Stimulated activated memory B cell treated with anti-CD40 and anti-IgM and Interleukin-4, amounts not matched to agents 10 μg/mL and 1 μg/mL and 100 μg/mL, for 72 hours (primary cell): ENCODE results near the gene SOX14.

Experiments
- ATAC-seq: fragments of 150-1000 bp; cut with Tn5 transposase; 2 replicates; pipeline ENCODE4 v1.10.0; 2021
- H3K27ac Mint-ChIP-seq: one replicate; pipeline ENCODE4 v1.8.0; 2022; ENCODE audit warnings: mild to moderate bottlenecking, mixed read lengths
- H3K27me3 Mint-ChIP-seq: one replicate; pipeline ENCODE4 v1.8.0; 2022; ENCODE audit warnings: mixed read lengths
- H3K36me3 Mint-ChIP-seq: one replicate; pipeline ENCODE4 v1.8.0; 2022; ENCODE audit warnings: mixed read lengths
- H3K4me1 Mint-ChIP-seq: one replicate; pipeline ENCODE4 v1.8.0; 2022; ENCODE audit warnings: mixed read lengths
- H3K4me3 Mint-ChIP-seq: one replicate; pipeline ENCODE4 v1.8.0; 2022; ENCODE audit warnings: mild to moderate bottlenecking, moderate library complexity, mixed read lengths
- H3K9me3 Mint-ChIP-seq: one replicate; pipeline ENCODE4 v1.8.0; 2022; ENCODE audit warnings: mixed read lengths

SOX14 gene

DNA sequence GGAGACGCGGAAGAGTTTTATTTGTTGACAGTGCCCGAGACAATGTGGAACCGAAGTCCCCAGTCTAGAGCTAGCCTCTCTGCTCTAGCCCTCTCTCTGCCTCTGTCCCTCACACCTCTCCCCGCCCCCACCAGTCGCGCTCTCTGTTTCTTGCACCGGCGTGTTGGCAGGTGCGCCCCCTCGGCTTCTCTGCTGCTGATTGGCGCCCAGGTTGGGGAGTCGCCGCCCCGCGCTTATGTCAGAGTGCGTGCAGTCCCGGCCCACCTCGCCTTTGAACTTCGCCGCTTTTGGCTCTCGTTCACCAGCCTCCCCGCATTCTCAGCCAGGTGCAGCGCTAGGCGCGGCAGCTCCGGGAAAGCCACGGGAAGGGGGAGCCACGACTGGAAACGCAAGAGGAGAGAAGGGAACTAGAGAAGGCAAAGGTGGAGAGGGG lies at the start of gene SOX14:
Gene SOX14, plus strand, starts transcription at position 315 of the 433 bp plus-strand sequence. CDS start 470 bp downstream, outside the sequence.
- peaks cover 88% of the 10 kb centered on the region for H3K27me3 Mint-ChIP-seq
- H3K4me3 Mint-ChIP-seq = no peak within 1 kb of the TSS
- no peaks in the 10 kb centered on the region for H3K4me1 Mint-ChIP-seq
- no peak within 1 kb of the TSS for H3K27ac Mint-ChIP-seq
- H3K36me3 Mint-ChIP-seq = peaks cover 6% of the 10 kb centered on the region
- no peaks in the 10 kb centered on the region for H3K9me3 Mint-ChIP-seq
- no peak for ATAC-seq

DNA sequence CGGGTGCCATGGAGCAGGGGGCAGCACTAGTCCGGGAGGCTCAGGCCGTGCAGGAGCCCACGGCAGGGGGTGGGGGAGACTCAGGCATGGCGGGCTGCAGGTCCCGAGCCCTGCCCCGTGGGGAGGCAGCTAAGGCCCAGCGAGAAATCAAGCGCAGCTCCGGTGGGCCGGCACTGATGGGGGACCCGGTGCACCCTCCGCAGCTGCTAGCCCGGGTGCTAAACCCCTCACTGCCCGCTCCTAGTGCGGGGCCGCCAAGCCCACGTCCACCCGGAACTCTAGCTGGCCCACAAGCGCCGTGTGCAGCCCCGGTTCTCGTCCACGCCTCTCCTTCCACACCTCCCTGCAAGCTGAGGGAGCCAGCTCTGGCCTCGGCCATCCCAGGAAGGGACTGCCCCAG lies 49.6 kb upstream of the SOX14 start:
- no peaks in the 10 kb centered on the region for H3K4me1 Mint-ChIP-seq
- H3K9me3 Mint-ChIP-seq = peaks cover 17% of the 10 kb centered on the region

DNA sequence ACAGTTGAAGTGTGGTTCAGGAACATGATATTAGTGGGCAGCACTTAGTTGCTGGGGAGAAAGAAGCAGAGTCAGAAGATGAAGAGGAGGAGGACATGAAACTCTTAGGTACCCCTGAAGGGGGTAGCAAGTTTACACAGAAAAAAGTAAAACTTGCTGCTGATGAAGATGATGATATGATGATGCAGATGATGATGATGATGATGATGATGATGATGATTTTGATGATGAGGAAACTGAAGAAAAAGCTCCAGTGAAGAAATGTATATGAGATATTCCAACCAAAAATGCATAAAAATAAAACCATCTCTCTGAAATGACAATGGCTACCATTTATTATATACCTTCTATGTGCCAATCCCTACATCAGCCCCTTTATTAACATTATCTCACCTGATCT lies 39.9 kb upstream of the SOX14 start:
- no peaks in the 10 kb centered on the region for H3K4me1 Mint-ChIP-seq
- H3K27me3 Mint-ChIP-seq = no peaks in the 10 kb centered on the region
- no peak for ATAC-seq
- peaks cover 8% of the 10 kb centered on the region for H3K9me3 Mint-ChIP-seq
- H3K27ac Mint-ChIP-seq = no peak overlapping the region
- H3K4me3 Mint-ChIP-seq = no peak overlapping the region
- H3K36me3 Mint-ChIP-seq = no peaks in the 10 kb centered on the region

More for the DNA sequence above, 49.6 kb upstream of the SOX14 start:
- no peak for ATAC-seq
- no peak overlapping the region for H3K4me3 Mint-ChIP-seq
- H3K36me3 Mint-ChIP-seq = no peaks in the 10 kb centered on the region
- H3K27me3 Mint-ChIP-seq = no peaks in the 10 kb centered on the region
- no peak overlapping the region for H3K27ac Mint-ChIP-seq

DNA sequence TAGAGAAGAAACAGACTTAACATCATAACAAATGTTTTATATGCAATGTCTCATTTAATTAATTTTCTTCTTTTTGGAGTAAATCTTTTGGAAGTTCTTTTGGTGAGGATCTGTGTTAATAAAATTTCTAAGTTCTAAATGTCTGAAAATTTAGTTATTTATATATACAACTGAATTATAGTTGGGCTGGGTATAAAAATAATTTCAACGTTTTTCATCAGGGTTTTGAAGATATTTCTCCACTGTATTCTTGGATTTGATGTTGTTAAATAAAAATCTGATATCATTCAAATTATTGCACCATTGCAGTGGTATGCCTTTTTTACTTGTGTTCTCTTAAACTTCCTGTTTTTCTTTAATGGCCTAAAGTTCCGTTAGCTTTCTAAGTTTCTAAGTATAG lies 26.9 kb upstream of the SOX14 start:
- no peak overlapping the region for H3K27ac Mint-ChIP-seq
- H3K4me3 Mint-ChIP-seq = no peak overlapping the region
- no peaks in the 10 kb centered on the region for H3K36me3 Mint-ChIP-seq
- H3K27me3 Mint-ChIP-seq = no peaks in the 10 kb centered on the region
- H3K4me1 Mint-ChIP-seq = no peaks in the 10 kb centered on the region
- H3K9me3 Mint-ChIP-seq = peaks cover 8% of the 10 kb centered on the region
- ATAC-seq = no peak

DNA sequence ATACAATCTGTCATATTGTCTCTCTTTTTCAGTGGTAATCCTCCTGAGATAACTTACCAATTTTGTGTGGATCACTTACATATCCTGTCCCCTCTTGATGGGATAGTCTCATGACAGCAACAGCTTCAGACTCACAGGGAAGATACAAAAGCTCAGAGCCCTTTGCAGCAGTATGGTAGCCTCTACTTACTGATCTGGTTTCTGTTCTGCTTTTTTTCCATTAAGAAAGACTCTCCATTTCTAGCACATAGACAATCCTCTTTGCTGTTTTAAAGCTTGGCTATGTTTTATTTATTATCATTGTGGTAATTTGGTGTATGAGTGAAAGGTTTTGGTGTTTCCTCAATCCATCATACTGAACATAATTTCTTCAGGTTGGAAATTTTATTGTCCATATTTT lies 25.4 kb upstream of the SOX14 start:
- no peaks in the 10 kb centered on the region for H3K36me3 Mint-ChIP-seq
- H3K4me3 Mint-ChIP-seq = no peak overlapping the region
- no peak for ATAC-seq
- H3K4me1 Mint-ChIP-seq = no peaks in the 10 kb centered on the region
- no peaks in the 10 kb centered on the region for H3K27me3 Mint-ChIP-seq
- H3K9me3 Mint-ChIP-seq = peaks cover 5% of the 10 kb centered on the region
- no peak overlapping the region for H3K27ac Mint-ChIP-seq

DNA sequence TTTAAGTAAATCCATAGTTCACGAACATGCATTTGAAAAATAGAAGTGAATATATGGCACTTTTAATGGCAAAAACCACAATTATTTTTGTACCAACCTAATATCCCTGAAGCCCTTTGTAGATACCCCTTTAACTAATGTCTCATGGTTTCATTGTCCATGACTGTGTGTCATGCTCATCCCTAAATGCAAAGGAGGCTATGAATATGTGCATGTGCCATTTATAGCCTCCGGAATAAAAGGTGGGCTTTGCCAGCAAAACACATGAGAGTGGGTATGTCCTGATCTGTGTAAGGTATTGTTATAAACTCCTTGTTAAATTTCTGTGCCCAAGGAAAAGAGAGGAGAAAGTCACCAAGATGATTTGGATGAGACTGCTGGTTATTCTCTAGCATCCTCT lies 20.5 kb upstream of the SOX14 start:
- no peak for ATAC-seq
- Mint-ChIP-seq H3K9me3 (peaks cover 2% of the 10 kb centered on the region), H3K27me3 (peaks cover 9% of the 10 kb centered on the region), H3K36me3 (no peaks in the 10 kb centered on the region), H3K4me3 (no peak overlapping the region), H3K27ac (no peak overlapping the region), H3K4me1 (no peaks in the 10 kb centered on the region)

DNA sequence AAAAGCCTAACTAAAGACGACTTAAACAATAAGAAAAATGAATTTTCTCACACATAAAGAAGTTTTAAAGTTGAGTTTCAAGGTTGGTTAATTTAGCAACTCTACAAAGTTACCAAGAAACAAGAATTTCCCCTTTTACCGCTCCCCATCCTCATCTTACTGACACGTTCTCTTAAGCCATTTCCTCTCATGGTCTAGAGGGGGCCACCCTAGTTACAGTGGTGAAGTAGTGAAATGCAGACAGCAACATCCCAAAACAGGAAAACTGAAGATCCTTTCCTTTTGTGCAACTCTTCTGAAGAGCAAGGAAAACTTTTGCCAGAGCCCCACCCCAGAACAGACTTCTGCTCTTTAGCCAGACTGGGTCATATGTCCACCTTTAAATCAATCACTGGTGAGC lies 17.3 kb upstream of the SOX14 start:
- Mint-ChIP-seq H3K4me1 (no peaks in the 10 kb centered on the region), H3K4me3 (no peak overlapping the region), H3K36me3 (no peaks in the 10 kb centered on the region), H3K9me3 (peaks cover 2% of the 10 kb centered on the region), H3K27ac (no peak overlapping the region), H3K27me3 (peaks cover 9% of the 10 kb centered on the region)
- ATAC-seq = no peak

DNA sequence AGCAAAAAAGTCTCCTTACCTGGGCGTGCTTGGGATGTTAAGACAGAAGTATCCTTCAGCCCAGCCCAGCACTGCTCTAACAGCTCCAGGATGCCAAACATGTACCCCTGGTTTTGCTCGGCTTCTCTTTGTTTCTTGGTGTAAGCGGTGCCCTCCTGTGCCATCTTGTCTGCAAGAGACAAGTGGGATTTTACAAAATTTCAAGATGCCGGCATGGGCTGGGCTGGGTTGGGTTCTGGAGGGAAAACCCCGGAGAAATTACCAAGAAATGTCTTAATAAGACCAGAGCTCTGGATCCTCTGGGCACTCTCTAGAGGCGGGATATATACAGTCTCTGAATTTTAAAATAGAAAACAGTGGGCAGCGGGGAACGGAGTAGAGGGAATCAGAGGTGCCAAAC lies 4.6 kb upstream of the SOX14 start:
- H3K4me1 Mint-ChIP-seq = no peaks in the 10 kb centered on the region
- H3K27me3 Mint-ChIP-seq = peaks cover 55% of the 10 kb centered on the region
- H3K4me3 Mint-ChIP-seq = no peak overlapping the region
- no peak for ATAC-seq
- H3K36me3 Mint-ChIP-seq = no peaks in the 10 kb centered on the region
- H3K9me3 Mint-ChIP-seq = peaks cover 8% of the 10 kb centered on the region
- no peak overlapping the region for H3K27ac Mint-ChIP-seq

DNA sequence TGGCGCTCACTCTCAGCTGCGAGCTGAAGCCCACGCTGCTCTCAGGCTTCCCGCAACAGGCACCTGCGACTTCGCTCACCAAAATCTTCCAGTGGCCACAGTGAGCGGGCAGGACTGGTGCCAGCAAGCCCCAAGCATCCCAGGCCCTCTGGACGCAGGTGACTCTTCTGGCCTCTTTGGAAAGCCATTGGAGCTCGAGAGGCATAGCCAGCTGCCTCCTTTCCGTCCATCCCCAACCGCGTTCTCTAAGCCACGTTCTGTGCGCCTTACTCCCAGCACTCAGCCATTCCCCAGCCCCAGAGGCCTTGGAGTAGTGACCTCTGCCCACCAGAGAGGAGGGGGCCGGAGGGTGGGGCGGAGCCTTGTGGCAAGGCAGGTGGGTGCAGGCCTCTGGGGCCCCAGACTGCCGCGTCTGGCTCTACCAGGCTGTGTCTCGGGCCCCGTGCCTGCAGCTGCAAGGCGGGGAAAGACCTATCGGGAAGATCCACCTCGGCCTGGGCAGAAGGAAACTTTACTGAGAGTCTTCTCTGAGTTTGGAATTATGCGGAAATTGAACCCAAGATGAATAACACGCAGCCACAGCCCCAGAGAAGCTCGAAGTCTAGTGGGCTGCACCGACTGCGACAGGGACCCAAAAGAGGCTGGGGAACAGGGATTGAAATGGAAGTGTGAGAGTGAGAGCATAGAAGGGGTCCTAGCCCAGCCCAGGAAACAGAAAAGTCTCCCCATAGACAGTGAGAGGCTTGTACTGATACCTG lies 3.6 kb upstream of the SOX14 start:
- Mint-ChIP-seq H3K27ac (no peak overlapping the region), H3K9me3 (peaks cover 3% of the 10 kb centered on the region)
- no peak for ATAC-seq

DNA sequence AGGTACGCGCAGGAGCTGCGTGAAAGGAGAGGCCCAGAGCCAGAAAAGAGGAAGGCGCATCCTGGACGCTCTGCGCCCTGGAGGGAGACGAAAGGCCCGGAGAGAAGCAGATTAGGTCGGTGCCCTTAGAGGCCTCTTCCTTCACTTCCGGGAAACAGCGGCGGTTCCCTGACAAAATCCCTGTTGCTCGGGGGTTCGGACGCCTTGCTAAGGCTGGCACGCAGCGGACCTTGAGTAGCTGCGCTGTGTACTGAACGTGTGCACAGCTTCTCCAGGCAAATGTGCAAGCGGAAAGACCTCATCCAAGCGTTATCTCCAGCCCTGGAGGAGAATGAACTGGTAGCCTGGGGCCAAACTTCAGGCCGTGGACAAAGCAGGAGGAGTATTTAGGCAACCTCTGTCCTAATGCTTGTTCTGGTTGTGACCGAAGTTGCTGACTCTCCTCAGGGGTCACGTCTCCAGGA lies 3.0 kb upstream of the SOX14 start:
- peaks cover 72% of the 10 kb centered on the region for H3K27me3 Mint-ChIP-seq
- no peak overlapping the region for H3K27ac Mint-ChIP-seq
- H3K36me3 Mint-ChIP-seq = peaks cover 6% of the 10 kb centered on the region
- H3K4me1 Mint-ChIP-seq = no peaks in the 10 kb centered on the region
- H3K4me3 Mint-ChIP-seq = no peak overlapping the region
- no peak for ATAC-seq
- peaks cover 3% of the 10 kb centered on the region for H3K9me3 Mint-ChIP-seq

More for the DNA sequence above, 3.6 kb upstream of the SOX14 start:
- peaks cover 3% of the 10 kb centered on the region for H3K36me3 Mint-ChIP-seq
- H3K4me1 Mint-ChIP-seq = no peaks in the 10 kb centered on the region
- peaks cover 66% of the 10 kb centered on the region for H3K27me3 Mint-ChIP-seq
- H3K4me3 Mint-ChIP-seq = no peak overlapping the region

DNA sequence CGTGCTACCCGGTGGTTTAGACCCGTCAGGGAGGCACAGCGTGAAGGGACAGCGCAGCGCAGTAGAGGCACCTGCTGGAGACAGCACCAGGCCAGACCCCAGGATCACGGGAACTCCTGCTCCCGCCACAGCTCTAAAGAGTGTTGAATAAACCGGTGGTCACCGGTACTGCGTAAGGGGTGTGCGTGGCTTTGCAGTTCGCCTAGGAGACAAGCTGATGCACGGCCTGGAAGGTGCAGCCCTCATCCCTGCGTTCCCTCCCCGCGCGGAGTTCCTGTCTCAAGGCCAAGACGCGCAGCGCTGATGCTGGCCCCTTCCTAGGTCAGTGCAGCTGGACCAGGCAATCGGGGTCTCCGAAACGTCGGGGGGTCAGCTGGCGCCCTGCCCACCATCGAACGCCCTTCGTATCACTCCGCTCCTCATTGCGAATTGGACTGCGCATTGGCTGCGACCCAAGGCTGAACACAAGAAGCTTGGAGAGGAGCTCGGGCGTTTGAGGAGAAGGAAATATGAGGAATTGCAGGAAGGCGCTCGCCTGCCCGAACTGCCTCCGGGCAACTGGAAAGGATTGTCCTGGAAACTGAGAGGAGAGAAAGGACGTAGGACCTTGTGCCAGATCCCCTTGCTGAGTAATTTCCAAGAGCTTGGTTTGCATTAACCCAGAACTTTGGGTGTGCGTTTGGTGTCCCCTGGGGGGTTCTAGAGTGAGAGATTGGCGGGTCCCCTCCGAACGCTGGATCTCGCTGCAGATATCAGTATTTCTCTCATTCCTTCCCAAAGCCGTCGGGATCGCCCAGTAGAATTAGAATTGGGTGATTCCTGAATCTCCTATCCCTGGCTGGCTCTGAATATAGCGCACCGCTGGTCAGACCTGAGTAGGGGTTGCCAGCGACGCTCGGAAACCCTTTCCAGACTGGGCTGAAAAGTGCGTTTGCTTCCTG lies 2.3 kb upstream of the SOX14 start:
- Mint-ChIP-seq H3K9me3 (peaks cover 2% of the 10 kb centered on the region), H3K4me3 (no peak overlapping the region), H3K27me3 (peaks cover 76% of the 10 kb centered on the region), H3K4me1 (no peaks in the 10 kb centered on the region), H3K27ac (no peak overlapping the region), H3K36me3 (peaks cover 6% of the 10 kb centered on the region)
- no peak for ATAC-seq

DNA sequence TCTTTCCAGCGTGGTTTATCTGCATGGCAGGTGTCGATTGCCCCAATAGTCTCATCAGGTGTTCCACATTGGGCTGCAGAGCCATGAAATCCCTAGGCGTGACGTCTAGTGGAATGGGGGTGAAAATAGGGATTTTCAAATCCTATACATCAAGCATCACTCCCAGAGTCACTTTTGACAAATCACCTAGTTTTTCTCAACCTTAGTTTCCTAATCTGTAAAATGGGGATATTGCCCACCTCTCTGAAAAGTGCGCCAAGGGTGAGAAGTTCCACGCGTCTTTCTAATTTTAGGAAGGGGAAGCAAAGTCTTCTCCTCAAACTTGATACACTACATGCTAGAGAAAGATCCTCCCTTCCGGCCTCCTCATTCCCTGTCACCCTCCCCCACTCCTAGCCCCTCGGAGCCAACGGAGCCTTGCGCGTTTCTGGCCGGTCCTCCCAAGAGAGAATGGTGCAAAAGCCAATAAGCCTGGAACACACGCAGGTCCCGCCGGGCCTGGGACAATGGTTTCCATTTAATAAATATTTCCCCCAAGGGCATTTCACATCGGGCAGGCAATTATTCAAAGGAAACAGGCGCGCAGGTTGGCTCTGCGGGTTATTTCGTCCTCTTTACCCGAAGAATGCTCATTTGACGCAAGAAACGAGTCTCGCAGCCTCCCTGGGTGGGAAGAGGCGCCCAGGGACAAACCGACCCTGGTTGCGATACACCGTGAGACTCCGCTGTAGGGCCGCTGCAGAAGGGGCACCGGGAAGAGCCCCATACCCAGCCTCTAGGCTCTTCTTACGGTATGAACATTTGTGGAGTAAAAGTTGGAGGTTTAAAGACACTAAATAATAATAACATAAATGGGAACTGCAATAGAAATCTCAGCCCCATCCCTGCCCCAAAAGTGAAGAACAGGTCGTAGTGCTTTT lies 1.2 kb upstream of the SOX14 start:
- peaks cover 86% of the 10 kb centered on the region for H3K27me3 Mint-ChIP-seq
- ATAC-seq = no peak
- peaks cover 6% of the 10 kb centered on the region for H3K36me3 Mint-ChIP-seq
- no peaks in the 10 kb centered on the region for H3K9me3 Mint-ChIP-seq
- no peak overlapping the region for H3K4me3 Mint-ChIP-seq
- H3K4me1 Mint-ChIP-seq = no peaks in the 10 kb centered on the region
- H3K27ac Mint-ChIP-seq = no peak overlapping the region

DNA sequence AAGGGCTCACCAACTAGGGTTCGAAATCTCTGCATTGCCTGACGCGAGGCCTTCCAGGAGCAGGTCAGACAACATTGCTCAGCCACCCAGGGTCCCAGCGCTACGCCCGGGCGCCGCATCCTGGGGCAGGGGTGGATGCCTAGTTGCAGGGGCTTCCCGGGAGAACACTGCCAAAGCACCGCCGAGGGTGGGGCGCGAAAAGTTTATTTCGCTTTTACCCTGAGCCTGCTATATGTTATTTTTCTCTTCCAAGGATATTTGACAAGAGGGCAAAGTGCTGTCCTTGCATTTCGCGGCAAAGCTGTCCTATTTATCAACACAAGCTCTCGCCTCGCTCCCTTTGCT lies 549 bp upstream of the SOX14 start:
- peaks cover 86% of the 10 kb centered on the region for H3K27me3 Mint-ChIP-seq
- H3K4me3 Mint-ChIP-seq = no peak overlapping the region

DNA sequence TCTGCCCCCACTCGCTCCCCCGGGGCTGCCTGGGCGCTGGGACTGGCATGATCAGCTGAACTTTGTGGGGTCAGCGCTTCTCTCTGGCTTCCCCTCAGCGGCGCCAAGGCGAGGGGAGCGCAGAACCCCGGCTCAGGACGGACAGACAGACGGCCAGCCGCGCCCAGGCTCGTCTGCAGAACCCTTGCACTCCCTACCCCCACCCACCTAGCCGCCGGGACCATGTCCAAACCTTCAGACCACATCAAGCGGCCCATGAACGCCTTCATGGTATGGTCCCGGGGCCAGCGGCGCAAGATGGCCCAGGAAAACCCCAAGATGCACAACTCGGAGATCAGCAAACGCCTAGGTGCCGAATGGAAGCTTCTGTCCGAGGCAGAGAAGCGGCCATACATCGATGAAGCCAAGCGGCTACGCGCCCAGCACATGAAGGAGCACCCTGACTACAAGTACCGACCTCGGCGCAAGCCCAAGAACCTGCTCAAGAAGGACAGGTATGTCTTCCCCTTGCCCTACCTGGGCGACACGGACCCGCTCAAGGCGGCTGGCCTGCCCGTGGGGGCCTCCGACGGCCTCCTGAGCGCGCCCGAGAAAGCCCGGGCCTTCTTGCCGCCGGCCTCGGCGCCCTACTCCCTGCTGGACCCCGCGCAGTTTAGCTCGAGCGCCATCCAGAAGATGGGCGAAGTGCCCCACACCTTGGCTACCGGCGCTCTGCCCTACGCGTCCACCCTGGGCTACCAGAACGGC lies 621 bp downstream of the SOX14 start:
- H3K4me1 Mint-ChIP-seq = no peaks in the 10 kb centered on the region
- no peak overlapping the region for H3K27ac Mint-ChIP-seq
- no peak overlapping the region for H3K4me3 Mint-ChIP-seq
- H3K36me3 Mint-ChIP-seq = peaks cover 6% of the 10 kb centered on the region
- H3K9me3 Mint-ChIP-seq = no peaks in the 10 kb centered on the region
- peaks cover 95% of the 10 kb centered on the region for H3K27me3 Mint-ChIP-seq
- ATAC-seq = no peak

More for the DNA sequence above, 549 bp upstream of the SOX14 start:
- Mint-ChIP-seq H3K36me3 (peaks cover 6% of the 10 kb centered on the region), H3K4me1 (no peaks in the 10 kb centered on the region), H3K9me3 (no peaks in the 10 kb centered on the region), H3K27ac (no peak overlapping the region)
- no peak for ATAC-seq
